Sigmoid colon (tissue), 7 donors: Measurements from ENCODE around the gene VPS4A. TPM values are rescaled to one million over a fixed set of nuclear protein-coding genes. Genes with fewer than 3 reads are reported as not detected.

Experiments
- DNase-seq: peaks from one replicate; pipeline ENCODE4 v3.0.0-alpha.2; 2019
- H3K27ac ChIP-seq, 4 donors: fragments of 200-600 bp; sonication (generic); one replicate each; pipeline ENCODE4 v1.5.1; 2016 to 2019; ENCODE audit warnings: mild to moderate bottlenecking in 1 of 4
- H3K27me3 ChIP-seq, 3 donors: fragments of 200-600 bp; sonication (generic); one replicate each; pipeline ENCODE4 v1.5.1; 2019; ENCODE audit warnings: mild to moderate bottlenecking in 1 of 3
- H3K36me3 ChIP-seq, 4 donors: fragments of 200-600 bp; sonication (generic); one replicate each; pipeline ENCODE4 v1.5.1; 2016 to 2019
- H3K4me1 ChIP-seq, 4 donors: fragments of 200-600 bp; sonication (generic); one replicate each; pipeline ENCODE4 v1.5.1; 2017 to 2019
- H3K4me3 ChIP-seq, 4 donors: fragments of 200-600 bp; sonication (generic); one replicate each; pipeline ENCODE4 v1.5.1; 2017 to 2019; ENCODE audit warnings: mild to moderate bottlenecking in 2 of 4, moderate library complexity in 1 of 4
- H3K9me3 ChIP-seq, 4 donors: fragments of 200-600 bp in 3 of 4; sonication (generic) in 3 of 4; one replicate each; pipeline versions ENCODE4 v1.5.1 to v1.6.1; 2013 to 2019
- EP300 ChIP-seq, 4 donors: sonication (generic); formaldehyde crosslinking; IDR thresholded peaks; one replicate each; pipeline ENCODE4 v1.6.1; 2017; ENCODE audit warnings: antibody characterized with exemption in 4 of 4
- POLR2A ChIP-seq, 2 donors: fragments of 450-650 bp; IDR thresholded peaks; one replicate each; pipeline ENCODE4 v1.6.1; 2016; ENCODE audit warnings: antibody characterized with exemption in 2 of 2, mild to moderate bottlenecking in 2 of 2, moderate library complexity in 2 of 2
- POLR2AphosphoS5 ChIP-seq, 4 donors: sonication (generic); formaldehyde crosslinking; IDR thresholded peaks; one replicate each; pipeline ENCODE4 v1.6.1; 2017; ENCODE audit warnings: antibody characterized with exemption in 4 of 4
- WGBS, 2 donors: extraction: QIAGEN DNeasy Blood & Tissue Kit; methylation state at CpG; one replicate each; pipeline ENCODE4 v1.1.7; 2013; 5-methylcytosine and 5-hydroxymethylcytosine counted together
- intact Hi-C: fragments of 100-400 bp; cut with DNase I; formaldehyde crosslinking; loops from one replicate; pipeline ENCODE4 v1.15.1; 2023
- polyA plus RNA-seq, 3 donors: library from polyadenylated mRNA; stranded (reverse); fragments of 200-250 nt; gene quantifications; one replicate each; pipeline ENCODE4 v1.2.3, GENCODE V29; 2013
- total RNA-seq, 4 donors: library from RNA; depleted of rRNA; stranded (reverse); fragments of >200 nt; gene quantifications; one replicate each; pipeline ENCODE4 v1.1.0, GENCODE V29; 2016
- TF ChIP-seq, protein P1 (sequence below), 4 experiments: fragments of 450-650 bp in 3 of 4; fragments of 200-600 bp in 1 of 4; IDR thresholded peaks; one replicate each; pipeline ENCODE4 v1.5.1; 2016 to 2019; ENCODE audit warnings: antibody characterized with exemption in 4 of 4, mild to moderate bottlenecking in 3 of 4, moderate library complexity in 2 of 4
- donor health status: healthy with polysubstance abuse.
- donor health status: Bipolar disorder and iron deficiency.
- donor health status: healthy.

VPS4A gene
- total and polyA plus RNA-seq, 7 donors, result 25.8 to 39.3 (median 31.7) TPM

DNA sequence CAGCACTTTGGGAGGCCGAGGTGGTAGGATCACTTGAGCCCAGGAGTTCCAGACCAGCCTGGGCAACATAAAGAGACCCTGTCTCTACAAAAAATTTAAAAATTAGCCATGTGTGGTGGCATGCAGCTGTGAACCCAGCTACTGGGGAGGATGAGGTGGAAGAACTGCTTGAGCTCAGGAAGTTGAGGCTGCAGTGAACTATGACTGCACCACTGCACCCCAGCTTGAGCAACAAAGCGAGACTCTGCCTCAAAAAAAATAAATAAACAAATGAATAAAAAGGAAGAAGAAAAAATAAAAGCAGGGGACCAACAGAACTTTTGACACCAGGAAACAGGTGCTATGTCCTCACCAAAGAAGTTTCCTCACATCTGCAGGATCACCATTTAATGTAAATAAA, 60.4 kb downstream of the VPS4A start:
- H3K4me3 ChIP-seq, result no peak overlapping the region
- H3K27ac ChIP-seq, result no peak overlapping the region
- H3K27me3 ChIP-seq, result no peaks in the 10 kb centered on the region
- DNase-seq, result no peak
- no peaks in the 10 kb centered on the region for H3K4me1 ChIP-seq
- 66 to 91% methylated on average over 2 of the region's 2 CpGs for WGBS, 2 donors
- peaks cover 17 to 74% (median 37%) of the 10 kb centered on the region in 4 donors for H3K36me3 ChIP-seq
- TF ChIP-seq POLR2AphosphoS5 (IDR thresholded peaks at IDR 0.05) (no peak), POLR2A (IDR thresholded peaks at IDR 0.05) (no peak), EP300 (IDR thresholded peaks at IDR 0.05) (no peak)
- TF ChIP-seq, protein P1, sequence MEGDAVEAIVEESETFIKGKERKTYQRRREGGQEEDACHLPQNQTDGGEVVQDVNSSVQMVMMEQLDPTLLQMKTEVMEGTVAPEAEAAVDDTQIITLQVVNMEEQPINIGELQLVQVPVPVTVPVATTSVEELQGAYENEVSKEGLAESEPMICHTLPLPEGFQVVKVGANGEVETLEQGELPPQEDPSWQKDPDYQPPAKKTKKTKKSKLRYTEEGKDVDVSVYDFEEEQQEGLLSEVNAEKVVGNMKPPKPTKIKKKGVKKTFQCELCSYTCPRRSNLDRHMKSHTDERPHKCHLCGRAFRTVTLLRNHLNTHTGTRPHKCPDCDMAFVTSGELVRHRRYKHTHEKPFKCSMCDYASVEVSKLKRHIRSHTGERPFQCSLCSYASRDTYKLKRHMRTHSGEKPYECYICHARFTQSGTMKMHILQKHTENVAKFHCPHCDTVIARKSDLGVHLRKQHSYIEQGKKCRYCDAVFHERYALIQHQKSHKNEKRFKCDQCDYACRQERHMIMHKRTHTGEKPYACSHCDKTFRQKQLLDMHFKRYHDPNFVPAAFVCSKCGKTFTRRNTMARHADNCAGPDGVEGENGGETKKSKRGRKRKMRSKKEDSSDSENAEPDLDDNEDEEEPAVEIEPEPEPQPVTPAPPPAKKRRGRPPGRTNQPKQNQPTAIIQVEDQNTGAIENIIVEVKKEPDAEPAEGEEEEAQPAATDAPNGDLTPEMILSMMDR (IDR thresholded peaks at IDR 0.05), result no peak
- no peaks in the 10 kb centered on the region for H3K9me3 ChIP-seq
- intact Hi-C loops, result no loop called here

DNA sequence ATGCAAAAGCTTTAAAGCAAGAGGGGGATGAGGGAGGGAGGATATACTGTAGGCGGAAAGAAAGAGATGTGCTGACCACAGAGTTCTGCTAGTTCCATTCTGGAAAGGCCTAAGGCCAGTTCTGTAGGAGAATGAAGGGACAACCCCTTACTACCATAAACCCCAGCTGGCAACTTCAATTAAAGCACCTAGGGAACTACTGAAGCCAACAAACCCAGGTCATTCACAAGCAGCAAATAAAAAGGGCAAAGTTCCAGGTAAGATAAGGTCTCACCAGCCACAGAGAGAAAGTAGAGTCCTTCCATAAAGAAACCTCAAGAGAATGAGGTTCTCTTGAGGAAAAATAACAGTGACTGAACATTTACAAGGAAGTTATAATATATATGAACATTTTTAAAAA, 61.9 kb downstream of the VPS4A start:
- TF ChIP-seq, protein P1 (IDR thresholded peaks at IDR 0.05), result no peak
- no peak for TF ChIP-seq POLR2AphosphoS5 (IDR thresholded peaks at IDR 0.05)
- no peak for TF ChIP-seq EP300 (IDR thresholded peaks at IDR 0.05)
- TF ChIP-seq POLR2A (IDR thresholded peaks at IDR 0.05), result no peak
- intact Hi-C loops, result no loop called here
- no peak overlapping the region for H3K4me3 ChIP-seq

More for the DNA sequence above, 61.9 kb downstream of the VPS4A start:
- no peaks in the 10 kb centered on the region for H3K27me3 ChIP-seq
- peaks cover 7 to 72% (median 30%) of the 10 kb centered on the region in 4 donors for H3K36me3 ChIP-seq
- DNase-seq, result no peak
- WGBS, 2 donors, result 27 to 60% methylated on average over 1 of the region's 1 CpG
- no peaks in the 10 kb centered on the region for H3K4me1 ChIP-seq
- H3K9me3 ChIP-seq, result no peaks in the 10 kb centered on the region
- no peak overlapping the region for H3K27ac ChIP-seq

Other genes with a start within 250 kb of the VPS4A start
- gene HAS3, start 205.7 kb upstream of the VPS4A start, total RNA-seq, result under 1 TPM; 0.36 to 0.95 (median 0.74) TPM
- 1 to 10 TPM in 2 of 3 donors, under 1 TPM in 1; 0.60 to 5.8 (median 5.0) TPM for gene HAS3, start 205.7 kb upstream of the VPS4A start, polyA plus RNA-seq
- gene CHTF8, start 178.8 kb upstream of the VPS4A start, total RNA-seq, result 10 to 100 TPM; 46.3 to 79.2 (median 55.5) TPM
- gene CHTF8, start 178.8 kb upstream of the VPS4A start, polyA plus RNA-seq, result 10 to 100 TPM; 61.9 to 77.0 (median 72.4) TPM
- 10 to 100 TPM; 24.6 to 37.5 (median 27.8) TPM for gene UTP4, start 178.7 kb upstream of the VPS4A start, total RNA-seq
- 10 to 100 TPM in 2 of 3 donors, 1 to 10 TPM in 1; 9.5 to 23.7 (median 13.8) TPM for gene UTP4, start 178.7 kb upstream of the VPS4A start, polyA plus RNA-seq
- 10 to 100 TPM; 23.2 to 38.2 (median 30.0) TPM for gene SNTB2, start 124.2 kb upstream of the VPS4A start, total RNA-seq
- gene SNTB2, start 124.2 kb upstream of the VPS4A start, polyA plus RNA-seq, result 1 to 10 TPM; 4.2 to 7.3 (median 5.8) TPM
- gene PDF, start 19.2 kb downstream of the VPS4A start, total RNA-seq, result 10 to 100 TPM in 2 of 4 donors, 1 to 10 TPM in 2; 8.6 to 18.6 (median 10.5) TPM
- gene PDF, start 19.2 kb downstream of the VPS4A start, polyA plus RNA-seq, result 10 to 100 TPM in 1 of 3 donors, 1 to 10 TPM in 1, not detected in 1; 6.5 to 14.7 TPM
- gene COG8, start 28.2 kb downstream of the VPS4A start, total RNA-seq, result 10 to 100 TPM; 32.2 to 57.6 (median 42.5) TPM
- gene COG8, start 28.2 kb downstream of the VPS4A start, polyA plus RNA-seq, result 10 to 100 TPM in 2 of 3 donors, 1 to 10 TPM in 1; 9.6 to 26.2 (median 14.8) TPM
- gene NIP7, start 28.4 kb downstream of the VPS4A start, total RNA-seq, result 10 to 100 TPM in 2 of 4 donors, 1 to 10 TPM in 2; 6.9 to 11.4 (median 9.1) TPM
- gene NIP7, start 28.4 kb downstream of the VPS4A start, polyA plus RNA-seq, result 10 to 100 TPM; 16.5 to 23.8 (median 18.6) TPM
- gene TMED6, start 40.4 kb downstream of the VPS4A start, total RNA-seq, result not detected
- gene TMED6, start 40.4 kb downstream of the VPS4A start, polyA plus RNA-seq, result 1 to 10 TPM in 2 of 3 donors, not detected in 1; 4.2 to 4.6 TPM
- gene TERF2, start 74.7 kb downstream of the VPS4A start, total RNA-seq, result 10 to 100 TPM; 15.3 to 30.8 (median 21.6) TPM
- gene TERF2, start 74.7 kb downstream of the VPS4A start, polyA plus RNA-seq, result 10 to 100 TPM in 2 of 3 donors, 1 to 10 TPM in 1; 7.8 to 22.2 (median 17.1) TPM
- gene CYB5B, start 113.3 kb downstream of the VPS4A start, total RNA-seq, result 10 to 100 TPM; 24.4 to 43.8 (median 34.7) TPM
- gene CYB5B, start 113.3 kb downstream of the VPS4A start, polyA plus RNA-seq, result 100 to 1,000 TPM; 129 to 196 (median 138) TPM